Gastrocnemius medialis (tissue), 4 donors: Measurements from ENCODE around the gene CTBP2.
A peak's percentile ranks its signal among the peaks of the same experiment; 100 is the strongest.

Experiments
- POLR2A ChIP-seq, 2 donors: fragments of 450-650 bp; IDR thresholded peaks; one replicate each; pipeline ENCODE4 v1.6.1; 2017; ENCODE audit warnings: antibody characterized with exemption in 2 of 2, mild to moderate bottlenecking in 2 of 2, moderate library complexity in 2 of 2
- TF ChIP-seq, protein P1 (sequence below), 5 experiments: fragments of 450-650 bp in 3 of 5; fragments of 200-600 bp in 2 of 5; sonication (generic) in 2 of 5; IDR thresholded peaks in 4 of 5; conservative IDR thresholded peaks in 1 of 5; 1 replicate in 4 of 5; 2 replicates in 1 of 5; pipeline ENCODE4 v1.5.1; 2016 to 2019; ENCODE audit warnings: antibody characterized with exemption in 5 of 5, mild to moderate bottlenecking in 3 of 5, moderate library complexity in 3 of 5

GRCh38 chr10:125159932-125160855 is at the start of gene CTBP2:
- TF ChIP-seq, protein P1, sequence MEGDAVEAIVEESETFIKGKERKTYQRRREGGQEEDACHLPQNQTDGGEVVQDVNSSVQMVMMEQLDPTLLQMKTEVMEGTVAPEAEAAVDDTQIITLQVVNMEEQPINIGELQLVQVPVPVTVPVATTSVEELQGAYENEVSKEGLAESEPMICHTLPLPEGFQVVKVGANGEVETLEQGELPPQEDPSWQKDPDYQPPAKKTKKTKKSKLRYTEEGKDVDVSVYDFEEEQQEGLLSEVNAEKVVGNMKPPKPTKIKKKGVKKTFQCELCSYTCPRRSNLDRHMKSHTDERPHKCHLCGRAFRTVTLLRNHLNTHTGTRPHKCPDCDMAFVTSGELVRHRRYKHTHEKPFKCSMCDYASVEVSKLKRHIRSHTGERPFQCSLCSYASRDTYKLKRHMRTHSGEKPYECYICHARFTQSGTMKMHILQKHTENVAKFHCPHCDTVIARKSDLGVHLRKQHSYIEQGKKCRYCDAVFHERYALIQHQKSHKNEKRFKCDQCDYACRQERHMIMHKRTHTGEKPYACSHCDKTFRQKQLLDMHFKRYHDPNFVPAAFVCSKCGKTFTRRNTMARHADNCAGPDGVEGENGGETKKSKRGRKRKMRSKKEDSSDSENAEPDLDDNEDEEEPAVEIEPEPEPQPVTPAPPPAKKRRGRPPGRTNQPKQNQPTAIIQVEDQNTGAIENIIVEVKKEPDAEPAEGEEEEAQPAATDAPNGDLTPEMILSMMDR (IDR thresholded peaks at IDR 0.05 in 4 of 5, conservative IDR thresholded peaks at IDR 0.05 in 1 of 5) = no peak
- peak; percentile 71 for TF ChIP-seq POLR2A (IDR thresholded peaks at IDR 0.05)
